Measurements from ENCODE around the gene MARS1.
"Not testable (repeated sequence)": the region's sequence is repeated elsewhere in the genome, so short reads cannot be mapped to it uniquely, and the experiment has no call there.

The MARS1 gene

DNA sequence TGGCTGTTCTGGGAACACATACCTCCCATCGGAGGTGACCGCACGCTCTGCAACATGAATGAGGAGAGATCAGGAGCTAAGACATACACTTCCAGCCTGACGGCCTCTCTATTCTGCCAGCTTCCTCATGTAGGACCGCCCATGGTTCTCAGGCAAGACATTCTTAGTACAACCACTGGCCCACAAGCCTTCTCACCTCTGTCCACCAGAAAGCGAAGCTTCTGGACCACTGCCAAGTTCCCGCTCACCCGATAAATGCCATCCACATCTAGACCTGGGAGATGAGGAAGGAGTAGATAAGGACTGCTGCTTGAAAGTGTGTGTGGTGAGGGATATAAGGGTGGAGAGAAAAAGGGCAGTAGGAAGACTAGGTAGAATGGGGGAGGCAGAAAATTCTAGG lies 13.4 kb upstream of the MARS1 start:
- DNase-seq: peak; percentile 28

DNA sequence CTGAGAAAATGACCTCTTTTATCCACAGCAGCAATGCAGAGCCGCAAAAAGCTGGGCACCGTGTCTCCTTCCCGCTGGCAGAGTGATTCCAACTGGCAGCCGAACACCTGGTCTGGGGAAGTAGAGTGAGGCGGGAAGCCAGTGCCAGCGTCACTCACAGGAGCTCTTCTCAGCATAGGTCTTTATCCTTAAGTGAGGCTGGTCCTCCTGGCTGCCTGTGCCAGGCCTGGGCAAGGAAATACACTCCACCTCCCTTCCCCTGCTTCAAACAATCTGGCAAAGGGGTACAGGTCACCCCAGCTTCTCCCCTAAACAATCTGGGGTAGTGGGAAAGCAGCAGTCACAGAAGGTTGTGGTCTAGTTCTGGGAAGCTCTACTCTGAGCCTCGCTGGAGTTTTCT lies 13.0 kb upstream of the MARS1 start:
- no peak for DNase-seq

DNA sequence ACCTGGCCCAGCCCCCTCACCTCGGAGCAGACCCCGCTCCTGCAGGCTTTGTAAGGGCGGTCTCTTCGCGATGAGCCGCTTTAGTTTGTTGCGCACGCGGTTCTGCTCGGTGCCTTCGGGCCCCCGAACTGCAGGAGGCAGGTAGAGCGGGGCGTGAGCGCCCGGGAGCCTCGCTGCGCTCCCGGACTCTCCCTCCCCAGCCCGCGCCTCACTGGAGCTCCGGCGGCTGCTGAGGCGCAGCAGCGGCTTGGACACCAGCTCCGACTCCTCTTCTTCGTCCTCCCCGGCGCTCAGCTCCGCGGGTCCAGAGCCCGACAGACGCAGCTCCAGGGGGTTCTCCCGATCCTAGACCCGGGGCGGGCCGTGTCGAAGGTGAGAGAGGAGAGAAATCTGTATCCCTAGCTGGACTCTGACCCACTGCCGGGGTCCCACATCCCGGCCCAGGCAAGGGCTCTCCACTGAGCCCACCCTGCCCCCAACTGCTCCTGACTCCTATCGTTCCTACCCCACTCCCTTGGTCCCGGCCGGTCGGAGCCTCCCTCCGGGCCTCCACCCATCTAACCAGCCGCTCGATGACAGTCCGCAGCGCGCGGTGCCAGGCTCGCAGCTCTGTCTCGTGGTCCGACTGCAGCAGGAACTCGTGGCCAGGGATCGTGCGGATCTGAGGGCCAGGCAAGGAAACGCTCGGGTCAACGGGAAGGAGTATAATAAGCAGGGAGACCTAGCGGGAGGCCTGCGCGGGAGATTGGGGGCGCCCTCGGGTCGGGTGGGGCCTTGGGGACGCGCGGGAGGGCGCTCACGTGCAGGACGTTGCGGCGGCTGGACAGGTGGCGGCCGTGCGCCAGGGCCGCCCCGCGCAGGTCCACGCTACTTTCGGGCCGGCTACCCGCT lies 12.4 kb upstream of the MARS1 start:
- peak; percentile 41 for DNase-seq

DNA sequence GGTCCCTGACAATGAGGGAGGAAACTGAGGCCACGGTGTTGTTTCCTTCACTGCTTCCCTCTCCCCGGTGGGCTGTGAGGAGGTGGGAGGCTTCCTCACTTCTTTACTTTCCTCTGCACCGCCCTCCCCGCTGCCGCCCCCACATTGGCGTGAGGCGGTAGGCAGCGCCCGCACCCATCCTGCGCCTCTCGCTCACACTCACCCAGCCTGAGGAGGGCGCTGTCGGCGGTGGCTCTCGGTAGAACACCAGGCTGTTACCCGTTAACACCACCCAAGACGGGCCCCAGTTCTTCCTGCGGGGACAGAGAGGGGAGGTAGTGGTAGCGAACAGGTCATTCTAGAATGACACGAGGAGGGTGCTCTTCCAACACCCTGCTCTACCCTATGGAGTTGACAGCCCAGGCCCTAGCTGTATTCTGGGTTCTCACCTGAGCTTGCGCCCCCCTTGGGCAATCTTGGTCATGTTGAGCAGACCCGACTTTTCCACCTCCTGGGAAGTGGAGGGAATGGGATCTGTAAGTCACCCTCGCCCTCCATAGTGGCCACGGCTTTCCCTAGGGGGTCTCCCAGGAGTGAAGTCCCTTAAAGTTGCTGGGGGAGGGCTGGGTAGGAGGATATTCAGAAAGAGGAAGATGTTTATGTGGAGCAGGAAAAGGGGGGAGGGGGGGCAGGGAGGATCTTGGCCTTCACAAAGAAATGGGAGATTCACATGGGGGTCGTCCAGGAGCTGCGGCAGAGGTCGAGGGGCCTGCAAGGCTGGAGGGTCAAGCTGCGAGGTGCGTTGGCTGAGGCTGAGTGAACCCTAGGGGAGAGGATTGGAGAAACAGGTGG lies 11.5 kb upstream of the MARS1 start:
- DNase-seq: peak; percentile 79

DNA sequence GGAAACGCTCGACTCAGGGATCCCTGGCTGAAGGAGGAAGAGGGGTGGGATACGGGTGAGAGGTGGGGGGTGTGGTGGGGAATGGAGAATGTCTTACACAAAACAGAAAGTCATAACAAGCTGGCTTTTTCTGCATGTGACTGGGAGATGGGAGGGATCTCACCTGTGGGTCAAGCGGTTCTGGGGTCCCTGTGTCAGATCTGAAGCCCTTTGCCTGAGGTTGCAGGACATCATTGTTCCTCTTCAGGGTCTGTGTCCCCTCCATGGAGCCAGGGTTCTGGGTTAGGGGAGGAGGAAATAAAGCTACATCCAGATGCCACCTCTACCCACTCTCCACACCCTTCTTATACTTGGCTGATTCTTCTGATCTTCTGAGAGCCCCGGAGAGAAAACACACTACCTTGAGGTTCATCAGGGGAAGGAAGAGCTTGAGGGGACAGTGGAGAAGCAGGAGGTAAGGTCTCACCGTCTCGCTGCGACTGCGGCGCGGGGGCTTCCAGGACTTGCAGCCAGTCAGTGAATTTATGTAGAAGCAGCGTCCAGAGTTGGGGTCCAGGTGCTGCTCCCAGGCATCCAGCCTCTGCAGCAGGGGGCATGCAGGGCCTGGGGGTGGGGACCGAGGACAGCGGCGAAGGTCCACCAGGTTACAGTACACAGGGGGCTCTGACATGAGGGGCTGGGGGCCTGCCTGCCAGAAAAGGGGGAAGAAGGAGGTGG lies 10.7 kb upstream of the MARS1 start:
- peak; percentile 49 for DNase-seq

DNA sequence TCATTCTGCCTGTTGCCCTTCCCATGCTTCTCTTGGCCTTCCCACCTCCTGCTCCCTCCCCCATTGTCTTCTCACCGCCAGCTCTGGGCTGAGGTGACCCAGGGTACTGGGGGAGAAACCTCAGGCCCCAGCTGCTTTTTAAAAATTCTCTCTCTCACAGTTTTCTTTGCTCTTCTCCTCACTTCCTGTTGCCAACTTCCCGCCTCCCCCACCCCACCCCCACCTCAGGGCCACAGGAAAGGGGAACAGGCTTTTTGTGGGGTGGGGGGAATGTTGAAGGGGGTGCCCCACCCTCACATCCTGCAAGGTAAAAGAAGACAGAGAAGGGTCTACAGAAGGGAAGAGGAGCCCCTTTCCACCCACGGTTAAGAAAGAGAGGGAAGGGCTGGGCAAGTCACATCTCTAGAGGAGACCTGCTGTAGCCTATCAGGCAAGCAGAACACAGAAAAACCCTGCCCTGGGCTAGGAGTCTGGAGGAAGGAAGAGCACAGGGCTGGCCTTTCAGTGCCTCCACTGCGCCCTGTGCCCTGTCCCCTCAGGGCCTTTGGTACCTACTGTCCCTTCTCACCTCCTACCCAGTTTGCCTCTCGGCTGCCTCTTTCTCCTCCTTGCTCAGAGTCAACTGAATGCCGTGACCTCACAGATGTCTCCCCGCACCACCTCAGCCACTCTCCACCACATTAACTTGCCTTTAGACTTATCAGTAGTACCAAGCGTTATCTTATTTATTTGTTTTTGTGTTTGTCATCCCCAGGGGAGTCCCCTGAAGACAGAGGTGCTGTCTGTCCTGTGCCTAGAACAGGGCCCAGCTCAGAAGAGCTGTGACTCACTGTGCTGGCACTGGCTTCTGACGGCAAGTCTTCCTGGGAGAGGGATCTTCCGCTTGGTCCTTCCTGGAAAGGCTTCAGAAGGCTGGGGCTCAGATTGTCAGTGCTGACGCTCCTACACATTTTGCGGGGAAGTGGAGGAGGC lies 9.9 kb upstream of the MARS1 start:
- DNase-seq: peak; percentile 76

DNA sequence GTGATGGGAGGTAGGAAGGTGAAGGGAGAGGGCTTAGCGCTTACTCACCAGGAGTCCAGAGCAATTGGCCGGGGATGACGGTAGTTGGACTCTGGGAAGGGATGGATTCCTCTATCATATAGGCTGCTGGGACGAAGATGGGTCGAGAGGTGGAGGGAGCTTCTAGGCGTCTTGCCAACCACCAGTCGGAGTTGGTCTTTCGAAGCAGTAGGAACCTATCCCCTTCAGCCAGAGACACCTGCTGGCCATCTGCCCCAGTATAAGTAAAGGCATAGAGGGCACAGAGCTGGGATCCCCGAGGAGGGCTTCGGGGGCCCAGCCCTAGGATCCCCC lies 8.9 kb upstream of the MARS1 start:
- no peak for DNase-seq

DNA sequence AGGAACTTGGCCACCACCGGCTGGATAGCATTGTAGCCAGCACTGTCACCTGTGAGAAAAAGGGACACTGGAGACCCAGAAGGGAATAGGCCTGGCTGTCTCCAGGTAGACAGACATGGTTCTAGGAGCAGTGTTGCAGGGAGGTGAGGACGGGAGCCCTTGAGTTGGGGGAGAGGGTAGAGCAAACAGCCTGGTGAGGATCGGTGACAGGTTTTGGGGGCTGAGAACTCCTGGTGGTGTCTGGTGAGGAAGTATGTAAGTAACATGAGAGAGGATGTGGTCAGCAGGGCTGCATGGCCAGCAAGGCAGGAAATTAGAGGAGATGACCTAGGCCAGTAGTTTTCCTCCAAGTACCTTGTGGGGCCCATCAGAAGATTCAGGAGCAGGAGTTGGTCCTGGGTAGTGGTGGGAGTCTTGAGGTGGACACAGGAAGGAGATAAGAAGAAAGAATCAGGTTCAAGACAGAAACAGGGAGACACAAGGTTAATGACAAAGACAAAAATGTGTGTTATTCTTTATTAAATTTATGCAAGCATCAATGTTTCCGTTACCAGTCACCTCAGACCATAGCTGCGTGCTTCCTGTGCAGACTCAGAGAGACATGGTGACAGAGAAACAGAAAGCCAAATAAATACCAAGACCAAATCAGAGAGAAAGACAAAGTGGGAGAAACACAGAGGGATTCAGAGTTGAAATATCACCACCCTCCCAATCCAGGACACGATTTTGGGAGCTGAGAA lies 8.3 kb upstream of the MARS1 start, which contains the start of gene ARHGAP9:
Gene ARHGAP9, minus strand, starts transcription at position 491 of the 740 bp plus-strand sequence. Its CDS starts 460 bp downstream, at position 31.
- DNase-seq: peak; percentile 48

DNA sequence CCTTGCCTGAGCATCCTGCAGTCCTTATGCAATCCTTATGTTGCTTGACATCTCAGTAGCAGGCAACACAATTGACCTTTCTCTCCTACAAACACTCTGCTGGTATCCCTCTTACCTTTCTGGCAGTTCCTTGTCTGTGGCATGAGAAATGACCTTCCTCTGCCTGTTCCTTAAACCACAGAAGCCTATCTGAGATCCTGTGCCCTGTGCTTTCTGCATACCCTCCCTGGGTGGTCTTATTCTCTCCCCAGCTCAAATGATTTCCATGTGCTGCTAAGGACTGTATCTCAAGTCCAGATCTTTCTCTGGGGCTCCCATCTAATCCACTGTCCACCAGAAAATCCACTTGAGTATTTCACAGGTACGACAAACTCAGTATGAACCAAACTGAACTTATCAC lies 6.2 kb upstream of the MARS1 start:
- no peak for DNase-seq

DNA sequence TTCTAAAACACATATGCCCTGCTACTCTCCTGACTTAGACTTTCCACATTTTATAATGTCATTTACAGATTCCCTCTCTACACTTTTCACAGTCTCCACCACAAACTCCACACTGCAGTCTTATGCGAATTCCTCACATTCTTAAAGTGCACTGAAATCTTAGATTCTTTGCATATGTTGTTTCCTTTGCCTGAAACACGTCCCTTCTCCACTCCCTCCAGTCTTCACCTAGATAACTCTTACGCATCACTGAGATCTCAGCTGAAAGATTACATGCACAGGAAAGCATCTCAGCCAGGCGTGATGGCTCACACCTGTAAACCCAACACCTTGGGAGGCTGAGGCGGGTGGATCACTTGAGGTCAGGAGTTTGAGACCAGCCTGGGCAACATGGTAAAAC lies 4.4 kb upstream of the MARS1 start:
- DNase-seq: no peak

DNA sequence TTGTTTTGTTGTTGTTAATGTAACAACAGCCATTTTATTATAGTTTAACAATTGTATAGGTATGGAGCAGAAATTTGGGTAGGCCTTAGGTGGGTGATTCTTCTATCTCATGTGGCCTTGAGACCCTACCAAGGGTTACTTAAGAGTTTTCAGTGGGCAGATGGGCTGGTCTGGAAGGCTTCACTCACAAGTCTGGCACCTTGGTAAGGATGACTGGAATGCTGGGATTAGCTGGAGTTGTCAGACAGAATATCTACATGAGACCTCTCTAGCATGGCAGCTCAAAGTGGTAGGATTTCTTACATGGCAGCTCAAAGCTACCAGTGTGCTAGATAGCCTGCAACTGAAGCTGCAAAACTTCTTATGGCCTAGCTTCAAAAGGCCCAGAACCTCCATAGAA lies 2.2 kb upstream of the MARS1 start:
- DNase-seq: no peak

DNA sequence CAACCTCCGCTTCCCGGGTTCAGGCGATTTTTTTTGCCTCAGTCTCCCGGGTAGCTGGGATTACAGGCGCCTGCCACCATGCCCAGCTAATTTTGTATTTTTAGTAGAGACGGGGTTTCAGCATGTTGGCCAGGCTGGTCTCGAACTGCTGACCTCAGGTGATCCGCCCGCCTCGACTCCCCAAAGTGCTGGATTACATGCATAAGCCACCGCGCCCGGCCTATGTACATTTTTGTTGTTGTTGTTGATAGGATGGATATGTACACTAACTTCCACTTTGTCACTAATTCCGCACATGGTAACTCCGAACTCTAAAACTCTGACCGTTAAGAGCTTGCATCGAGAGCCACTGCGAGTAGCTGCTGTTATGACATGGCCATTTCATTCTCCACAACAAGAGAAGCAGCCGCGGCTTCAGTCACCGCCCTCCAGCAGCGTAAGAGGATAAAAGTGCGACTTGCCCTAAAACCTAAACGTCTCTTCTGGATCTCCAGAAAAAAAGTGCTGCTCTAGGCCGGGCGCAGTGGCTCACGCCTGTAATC lies 742 bp upstream of the MARS1 start:
- no peak for DNase-seq

DNA sequence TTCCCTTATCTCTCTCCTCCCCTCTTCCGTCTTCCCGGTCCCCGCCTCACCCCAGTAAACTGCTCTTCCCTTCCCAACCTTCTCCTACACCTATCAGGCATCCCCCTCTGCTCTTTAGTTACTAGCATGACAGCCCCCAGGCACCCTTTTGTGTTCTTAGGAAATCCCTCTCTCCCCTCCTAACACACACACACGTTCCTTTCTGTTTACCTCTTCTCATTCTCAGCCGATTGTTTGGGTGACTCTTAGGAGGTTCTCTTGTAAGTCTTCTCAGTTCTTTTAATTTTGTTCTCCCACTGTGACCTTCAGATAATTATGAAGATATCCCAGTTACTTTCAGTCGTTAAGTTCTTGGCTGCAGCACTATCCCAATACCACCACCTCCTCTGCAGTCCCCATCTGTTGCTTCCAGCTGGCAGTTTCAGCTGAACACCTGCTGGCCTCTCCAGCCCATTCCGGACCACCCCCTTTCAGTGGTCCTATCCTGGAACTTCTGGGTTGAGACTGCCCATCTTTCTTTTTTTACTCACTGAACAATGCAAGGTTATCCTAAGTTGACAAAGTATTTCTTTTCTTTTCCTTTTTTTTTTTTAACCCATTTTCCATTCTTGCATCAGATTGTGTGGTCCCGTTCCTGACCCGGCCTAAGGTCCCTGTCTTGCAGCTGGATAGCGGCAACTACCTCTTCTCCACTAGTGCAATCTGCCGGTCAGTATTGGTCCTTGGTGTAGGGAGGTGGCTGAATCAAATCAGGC lies 711 bp downstream of the MARS1 start:
- peak; percentile 35 for DNase-seq

DNA sequence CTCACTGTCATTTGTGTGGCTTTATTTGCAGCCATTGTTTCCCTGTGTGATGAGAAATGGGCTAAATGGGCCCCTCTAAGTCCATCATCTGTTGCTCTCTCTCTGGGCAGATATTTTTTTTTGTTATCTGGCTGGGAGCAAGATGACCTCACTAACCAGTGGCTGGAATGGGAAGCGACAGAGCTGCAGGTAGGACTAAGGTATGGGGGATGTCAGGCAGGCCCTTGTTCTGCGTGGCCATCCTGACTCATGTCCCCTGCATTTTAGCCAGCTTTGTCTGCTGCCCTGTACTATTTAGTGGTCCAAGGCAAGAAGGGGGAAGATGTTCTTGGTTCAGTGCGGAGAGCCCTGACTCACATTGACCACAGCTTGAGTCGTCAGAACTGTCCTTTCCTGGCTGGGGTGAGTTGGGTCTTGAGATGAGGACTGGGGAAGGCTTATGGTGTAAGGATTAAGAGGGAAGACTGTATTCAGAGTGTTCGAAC lies 1.3 kb downstream of the MARS1 start:
- DNase-seq: no peak

DNA sequence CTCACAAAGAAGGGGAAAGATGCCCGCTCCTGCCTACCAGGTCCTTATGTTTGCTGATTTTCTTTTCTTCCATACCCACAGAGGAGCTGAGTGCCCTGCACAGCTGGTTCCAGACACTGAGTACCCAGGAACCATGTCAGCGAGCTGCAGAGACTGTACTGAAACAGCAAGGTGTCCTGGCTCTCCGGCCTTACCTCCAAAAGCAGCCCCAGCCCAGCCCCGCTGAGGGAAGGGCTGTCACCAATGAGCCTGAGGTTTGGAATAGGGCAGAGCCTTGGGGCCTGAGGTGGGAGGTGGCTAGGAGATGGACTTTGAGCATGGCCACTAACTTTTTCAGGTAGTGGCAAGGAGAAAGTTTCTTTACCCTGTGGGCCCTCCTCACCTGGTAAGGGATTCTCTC lies 2.3 kb downstream of the MARS1 start:
- DNase-seq: no peak

DNA sequence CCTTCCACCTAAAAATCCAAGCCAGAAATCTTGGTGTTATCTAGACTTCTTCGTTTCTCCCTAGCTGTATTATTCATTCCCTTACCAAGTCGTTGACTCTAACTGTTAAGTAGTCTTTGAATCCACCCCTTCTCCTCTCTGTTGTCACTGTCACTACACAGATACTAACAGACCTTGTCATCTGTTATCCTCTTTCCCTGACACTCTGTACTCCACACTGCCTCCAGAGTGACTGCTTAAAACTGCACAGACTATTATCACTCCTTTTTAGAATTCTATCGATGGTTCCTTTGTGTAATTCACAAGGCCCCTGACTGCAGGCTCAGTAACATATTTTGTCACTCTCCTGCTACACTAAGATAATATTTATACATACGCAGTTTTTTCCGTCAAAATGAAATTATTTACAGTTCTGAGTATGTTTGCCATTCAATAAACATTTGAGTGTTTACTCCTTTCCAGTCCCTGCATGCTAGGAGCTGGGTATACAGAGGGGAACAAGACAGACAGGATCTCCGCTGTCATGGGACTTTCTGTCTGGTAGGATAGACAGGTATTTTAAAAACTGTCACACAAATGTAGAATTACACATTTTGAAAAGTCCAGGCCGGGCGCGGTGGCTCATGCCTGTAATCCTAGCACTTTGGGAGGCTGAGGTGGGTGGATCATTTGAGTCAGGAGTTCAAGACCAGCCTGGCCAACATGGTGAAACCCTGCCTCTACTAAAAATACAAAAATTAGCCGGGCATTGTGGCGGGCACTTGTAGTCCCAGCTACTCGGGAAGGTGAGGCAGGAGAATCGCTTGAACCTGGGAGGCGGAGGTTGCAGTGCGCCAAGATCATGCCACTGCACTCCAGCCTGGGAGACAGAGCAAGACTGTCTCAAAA lies 3.8 kb downstream of the MARS1 start:
- peak; percentile 76 for DNase-seq

DNA sequence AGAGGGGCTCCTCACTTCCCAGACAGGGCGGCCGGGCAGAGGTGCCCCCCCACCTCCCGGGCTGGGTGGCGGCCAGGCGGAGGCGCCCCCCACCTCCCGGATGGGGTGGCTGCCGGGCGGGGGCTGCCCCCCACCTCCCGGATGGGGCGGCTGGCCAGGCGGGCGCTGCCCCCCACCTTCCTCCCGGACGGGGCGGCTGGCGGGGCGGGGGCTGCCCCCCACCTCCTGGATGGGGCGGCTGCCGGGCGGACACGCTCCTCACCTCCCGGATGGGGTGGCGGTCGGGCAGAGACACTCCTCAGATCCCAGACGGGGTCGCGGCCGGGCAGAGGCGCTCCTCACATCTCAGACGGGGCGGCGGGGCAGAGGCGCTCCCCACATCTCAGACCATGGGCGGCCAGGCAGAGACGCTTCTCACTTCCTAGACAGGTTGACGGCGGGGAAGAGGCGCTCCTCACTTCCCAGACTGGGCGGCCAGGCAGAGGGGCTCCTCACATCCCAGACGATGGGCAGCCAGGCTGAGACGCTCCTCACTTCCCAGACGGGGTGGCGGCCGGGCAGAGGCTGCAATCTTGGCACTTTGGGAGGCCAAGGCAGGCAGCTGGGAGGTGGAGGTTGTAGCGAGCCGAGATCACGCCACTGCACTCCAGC lies 7.3 kb downstream of the MARS1 start:
- not testable (repeated sequence) for DNase-seq

DNA sequence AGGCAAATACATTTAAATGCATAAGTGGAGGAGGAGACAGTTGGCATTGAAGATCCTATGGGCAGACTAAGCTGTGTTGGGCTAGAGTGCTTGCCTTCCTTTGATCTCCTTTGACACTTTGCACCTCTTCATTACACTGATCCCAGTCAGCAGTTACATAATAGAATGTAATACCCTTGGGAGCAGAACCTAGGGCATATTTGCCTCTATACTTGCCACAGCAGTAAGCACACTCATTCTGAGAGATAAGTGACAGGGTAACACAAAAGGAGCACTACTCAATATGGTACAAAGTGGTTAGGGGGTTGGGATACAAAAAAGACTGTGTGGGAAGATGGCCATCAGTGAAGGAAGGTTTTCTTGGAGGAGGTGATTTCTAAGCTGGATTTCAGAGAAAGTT lies 9.0 kb downstream of the MARS1 start:
- no peak for DNase-seq

All from hematopoietic multipotent progenitor cell treated with erythropoietin and hydrocortisone succinate and interleukin-3 and kit ligand, for 6 days (in vitro differentiated cells).